Measurements from ENCODE around the gene CLDN15. TPM values are rescaled to one million over a fixed set of nuclear protein-coding genes. Genes with fewer than 3 reads are reported as not detected.
A peak's percentile ranks its signal among the peaks of the same experiment; 100 is the strongest.

Gene CLDN15
- total and polyA plus RNA-seq, 2 donors (not counting 1 experiment from before 2014, with no cell fraction given): 1.6 to 3.1 TPM

- Histone ChIP-seq H3K36me3 (ENCODE audit: control insufficient read depth, insufficient read depth, low read length) (peaks cover 4% of the 10 kb centered on the region), H3K79me2 (ENCODE audit: control insufficient read depth, insufficient read depth, low read length) (peaks cover 24% of the 10 kb centered on the region), H4K20me1 (ENCODE audit: control insufficient read depth, extremely low read depth, insufficient read depth, low read length) (no peaks in the 10 kb centered on the region), H2AFZ (ENCODE audit: low read length) (peak overlapping the region; percentile 57), H3K27ac (ENCODE audit: insufficient read depth, low read length) (peak overlapping the region; percentile 85), H3K9me3 (ENCODE audit: control insufficient read depth, insufficient read depth, low read depth, low read length) (no peaks in the 10 kb centered on the region), H3K4me2 (ENCODE audit: extremely low read depth, insufficient read depth, low read length) (peak overlapping the region; percentile 88), H3K4me1 (ENCODE audit: control insufficient read depth, extremely low read depth, insufficient read depth, low read length) (peaks cover 4% of the 10 kb centered on the region), H3K9ac (ENCODE audit: insufficient read depth, low read length) (peak overlapping the region; percentile 71), H3K27me3 (ENCODE audit: control insufficient read depth, insufficient read depth, low read length) (no peaks in the 10 kb centered on the region), H3K4me3 (replicated peaks in 1 of 4; ENCODE audit: control extremely low read depth in 1 of 4, insufficient read depth in 1 of 4, low read depth in 3 of 4, low read length in 4 of 4) (peak overlapping the region; percentile 78 to 92 (median 86))
- TF ChIP-seq CTCF (conservative IDR thresholded peaks at IDR 0.05 in 1 of 2, IDR thresholded peaks at IDR 0.05 in 1 of 2; ENCODE audit: low read depth in 1 of 2, low read length in 2 of 2) (no peak), EZH2 (IDR thresholded peaks at IDR 0.05; ENCODE audit: low read length, missing control alignments) (no peak)
- DNase-seq (ENCODE audit: low read depth in 2 of 2): no peak
These were observed 7.6 kb upstream of the CLDN15 start for GRCh38 chr7:101245147-101245668.

- TF ChIP-seq CTCF (conservative IDR thresholded peaks at IDR 0.05 in 1 of 2, IDR thresholded peaks at IDR 0.05 in 1 of 2; ENCODE audit: low read depth in 1 of 2, low read length in 2 of 2): peak; percentile 76 to 81
- TF ChIP-seq EZH2 (IDR thresholded peaks at IDR 0.05; ENCODE audit: low read length, missing control alignments): no peak
- no peaks in the 10 kb centered on the region for H4K20me1 ChIP-seq (ENCODE audit: control insufficient read depth, extremely low read depth, insufficient read depth, low read length)
- peak within 1 kb of the TSS; percentile 85 for H3K27ac ChIP-seq (ENCODE audit: insufficient read depth, low read length)
- peak within 1 kb of the TSS; percentile 88 for H3K4me2 ChIP-seq (ENCODE audit: extremely low read depth, insufficient read depth, low read length)
- peaks cover 4% of the 10 kb centered on the region for H3K4me1 ChIP-seq (ENCODE audit: control insufficient read depth, extremely low read depth, insufficient read depth, low read length)
- peaks cover 24% of the 10 kb centered on the region for H3K79me2 ChIP-seq (ENCODE audit: control insufficient read depth, insufficient read depth, low read length)
- peak within 1 kb of the TSS; percentile 93 for H2AFZ ChIP-seq (ENCODE audit: low read length)
- no peaks in the 10 kb centered on the region for H3K27me3 ChIP-seq (ENCODE audit: control insufficient read depth, insufficient read depth, low read length)
- peak within 1 kb of the TSS; percentile 78 to 92 (median 86) for H3K4me3 ChIP-seq (replicated peaks in 1 of 4; ENCODE audit: control extremely low read depth in 1 of 4, insufficient read depth in 1 of 4, low read depth in 3 of 4, low read length in 4 of 4)
- no peaks in the 10 kb centered on the region for H3K9me3 ChIP-seq (ENCODE audit: control insufficient read depth, insufficient read depth, low read depth, low read length)
- peak; percentile 87 to 88 for DNase-seq (ENCODE audit: low read depth in 2 of 2)
- peak within 1 kb of the TSS; percentile 71 for H3K9ac ChIP-seq (ENCODE audit: insufficient read depth, low read length)
- H3K36me3 ChIP-seq (ENCODE audit: control insufficient read depth, insufficient read depth, low read length): peaks cover 5% of the 10 kb centered on the region
These were observed 7.0 kb upstream of the CLDN15 start, which contains the start of gene FIS1 for GRCh38 chr7:101244375-101245146. FIS1 (minus strand) TSS chr7:101245081; CDS start chr7:101245004, 77 bp downstream.

- peaks cover 4% of the 10 kb centered on the region for H3K4me1 ChIP-seq (ENCODE audit: control insufficient read depth, extremely low read depth, insufficient read depth, low read length)
- H3K4me3 ChIP-seq (replicated peaks in 1 of 4; ENCODE audit: control extremely low read depth in 1 of 4, insufficient read depth in 1 of 4, low read depth in 3 of 4, low read length in 4 of 4): peak overlapping the region; percentile 78 to 92 (median 86)
- H3K9me3 ChIP-seq (ENCODE audit: control insufficient read depth, insufficient read depth, low read depth, low read length): no peaks in the 10 kb centered on the region
- H3K27ac ChIP-seq (ENCODE audit: insufficient read depth, low read length): peak overlapping the region; percentile 85
- peak overlapping the region; percentile 88 for H3K4me2 ChIP-seq (ENCODE audit: extremely low read depth, insufficient read depth, low read length)
- H3K27me3 ChIP-seq (ENCODE audit: control insufficient read depth, insufficient read depth, low read length): no peaks in the 10 kb centered on the region
- peak overlapping the region; percentile 21 for H2AFZ ChIP-seq (ENCODE audit: low read length)
- TF ChIP-seq EZH2 (IDR thresholded peaks at IDR 0.05; ENCODE audit: low read length, missing control alignments) (no peak), CTCF (conservative IDR thresholded peaks at IDR 0.05 in 1 of 2, IDR thresholded peaks at IDR 0.05 in 1 of 2; ENCODE audit: low read depth in 1 of 2, low read length in 2 of 2) (no peak)
- H3K36me3 ChIP-seq (ENCODE audit: control insufficient read depth, insufficient read depth, low read length): peaks cover 10% of the 10 kb centered on the region
- peaks cover 24% of the 10 kb centered on the region for H3K79me2 ChIP-seq (ENCODE audit: control insufficient read depth, insufficient read depth, low read length)
- H4K20me1 ChIP-seq (ENCODE audit: control insufficient read depth, extremely low read depth, insufficient read depth, low read length): no peaks in the 10 kb centered on the region
- peak; percentile 27 to 39 for DNase-seq (ENCODE audit: low read depth in 2 of 2)
- peak overlapping the region; percentile 37 for H3K9ac ChIP-seq (ENCODE audit: insufficient read depth, low read length)
These were observed 6.2 kb upstream of the CLDN15 start for GRCh38 chr7:101243646-101244374.

All from fibroblast of lung (primary cell).